ENCODE data around the gene HTR3B.
"Not testable (repeated sequence)": the region's sequence is repeated elsewhere in the genome, so short reads cannot be mapped to it uniquely, and the experiment has no call there.

HTR3B gene

DNA sequence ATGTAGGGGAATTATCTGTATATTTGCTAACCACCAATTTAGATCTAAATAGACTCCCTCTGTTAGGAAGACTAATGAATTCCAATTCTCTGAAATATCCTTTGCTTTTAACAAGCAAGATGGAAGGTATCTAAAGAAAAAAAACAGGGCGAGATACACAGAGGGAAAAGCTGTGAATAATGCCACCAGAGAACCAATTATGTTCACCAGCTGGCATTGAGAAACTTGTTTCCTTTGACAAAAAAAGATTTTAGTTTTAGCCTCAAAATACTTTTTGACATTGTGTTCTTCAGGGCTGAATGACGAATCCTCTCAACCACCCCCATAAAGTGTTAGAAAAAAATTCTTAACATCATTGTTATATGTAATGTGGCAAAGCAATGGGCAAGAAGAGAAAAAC, 19.0 kb downstream of the HTR3B start:
- H3K27me3 ChIP-seq (ENCODE audit: control insufficient read depth, insufficient read depth, low read length): peaks cover 24% of the 10 kb centered on the region
- H3K9ac ChIP-seq (ENCODE audit: low read depth, low read length): no peak overlapping the region
- H3K4me1 ChIP-seq (ENCODE audit: control insufficient read depth, insufficient read depth, low read length): no peaks in the 10 kb centered on the region
- no peaks in the 10 kb centered on the region for H3K9me3 ChIP-seq (replicated peaks; ENCODE audit: low read length)
- H3K4me3 ChIP-seq (ENCODE audit: low read length): no peak overlapping the region
- H3K4me2 ChIP-seq (ENCODE audit: low read length): no peak overlapping the region
- no peaks in the 10 kb centered on the region for H3K36me3 ChIP-seq (ENCODE audit: insufficient read depth, low read length)

DNA sequence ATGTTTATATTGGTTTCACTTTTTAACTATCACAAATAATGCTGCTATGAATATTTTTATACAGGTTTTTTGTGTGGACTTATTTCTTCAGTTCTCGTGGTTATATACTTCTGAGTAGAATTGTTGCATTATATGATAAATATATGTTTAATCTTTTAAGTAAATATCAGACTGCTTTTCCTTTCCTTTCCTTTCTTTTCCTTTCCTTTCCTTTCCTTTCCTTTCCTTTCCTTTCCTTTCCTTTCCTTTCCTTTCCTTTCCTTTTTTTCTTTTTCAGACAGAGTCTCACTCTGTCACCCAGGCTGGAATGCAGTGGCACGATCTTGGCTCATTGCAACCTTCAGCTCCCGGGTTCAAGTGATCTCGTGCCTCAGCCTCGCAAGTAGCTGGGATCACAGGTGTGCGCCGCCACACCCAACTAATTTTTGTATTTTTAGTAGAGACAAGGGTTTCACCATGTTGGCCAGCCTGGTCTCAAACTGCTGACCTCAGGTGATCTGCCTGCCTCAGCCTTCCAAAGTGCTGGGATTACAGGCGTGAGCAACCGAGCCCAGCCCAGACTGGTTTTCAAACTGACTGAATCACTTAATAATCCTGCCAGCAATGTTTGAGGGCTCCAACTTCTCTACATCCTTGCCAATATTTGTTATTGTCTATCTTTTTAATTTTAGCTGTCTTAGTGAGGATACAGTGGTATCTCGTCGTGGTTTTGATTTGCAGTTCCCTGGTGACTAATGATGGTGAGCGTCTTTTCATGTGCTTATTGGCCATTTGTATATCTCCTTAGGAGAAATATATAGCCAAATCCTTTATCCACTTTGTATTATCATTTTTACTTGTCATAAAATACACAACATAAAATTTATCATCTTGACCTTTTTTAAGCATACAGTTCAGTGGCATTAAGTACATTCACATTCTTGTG, 21.9 kb downstream of the HTR3B start:
- H3K9ac ChIP-seq (ENCODE audit: low read depth, low read length): no peak overlapping the region
- H3K4me1 ChIP-seq (ENCODE audit: control insufficient read depth, insufficient read depth, low read length): no peaks in the 10 kb centered on the region
- no peak overlapping the region for H3K4me3 ChIP-seq (ENCODE audit: low read length)
- H3K9me3 ChIP-seq (replicated peaks; ENCODE audit: low read length): no peaks in the 10 kb centered on the region
- peaks cover 37% of the 10 kb centered on the region for H3K27me3 ChIP-seq (ENCODE audit: control insufficient read depth, insufficient read depth, low read length)
- H3K36me3 ChIP-seq (ENCODE audit: insufficient read depth, low read length): no peaks in the 10 kb centered on the region
- peak overlapping the region; percentile 32 for H3K4me2 ChIP-seq (ENCODE audit: low read length)

DNA sequence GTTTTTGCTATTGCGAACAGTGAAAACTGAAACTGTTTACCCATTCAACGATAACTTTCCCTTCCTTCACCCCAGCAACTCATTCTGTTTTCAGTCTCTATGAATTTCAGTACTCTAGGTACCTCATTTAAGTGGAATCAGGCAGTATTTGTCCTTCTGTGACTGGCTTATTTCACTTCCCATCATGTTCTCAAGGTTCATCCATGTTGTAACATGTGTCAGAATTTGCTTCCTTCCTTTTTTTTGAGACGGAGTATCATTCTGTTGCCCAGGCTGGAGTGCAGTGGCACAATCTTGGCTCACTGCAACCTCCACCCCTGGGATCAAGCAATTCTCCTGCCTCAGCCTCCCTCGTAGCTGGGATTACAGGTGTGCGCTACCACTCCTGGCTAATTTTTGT, 23.7 kb downstream of the HTR3B start:
- Histone ChIP-seq H3K9ac (ENCODE audit: low read depth, low read length) (no peak overlapping the region), H3K4me2 (ENCODE audit: low read length) (no peak overlapping the region), H3K4me3 (ENCODE audit: low read length) (no peak overlapping the region), H3K9me3 (replicated peaks; ENCODE audit: low read length) (no peaks in the 10 kb centered on the region), H3K27me3 (ENCODE audit: control insufficient read depth, insufficient read depth, low read length) (peaks cover 39% of the 10 kb centered on the region), H3K4me1 (ENCODE audit: control insufficient read depth, insufficient read depth, low read length) (no peaks in the 10 kb centered on the region), H3K36me3 (ENCODE audit: insufficient read depth, low read length) (no peaks in the 10 kb centered on the region)

- peaks cover 63% of the 10 kb centered on the region for H3K27me3 ChIP-seq (ENCODE audit: control insufficient read depth, insufficient read depth, low read length)
- H3K9me3 ChIP-seq (replicated peaks; ENCODE audit: low read length): no peaks in the 10 kb centered on the region
- no peaks in the 10 kb centered on the region for H3K4me1 ChIP-seq (ENCODE audit: control insufficient read depth, insufficient read depth, low read length)
- no peak overlapping the region for H3K9ac ChIP-seq (ENCODE audit: low read depth, low read length)
- H3K36me3 ChIP-seq (ENCODE audit: insufficient read depth, low read length): no peaks in the 10 kb centered on the region
- H3K4me3 ChIP-seq (ENCODE audit: low read length): no peak overlapping the region
- no peak overlapping the region for H3K4me2 ChIP-seq (ENCODE audit: low read length)
These were observed 28.2 kb downstream of the HTR3B start for GRCh38 chr11:113932788-113933187.

GRCh38 chr11:113934193-113934592, 29.6 kb downstream of the HTR3B start:
- H3K4me1 ChIP-seq (ENCODE audit: control insufficient read depth, insufficient read depth, low read length); H3K36me3 ChIP-seq (ENCODE audit: insufficient read depth, low read length); H3K9ac ChIP-seq (ENCODE audit: low read depth, low read length); H3K9me3 ChIP-seq (replicated peaks; ENCODE audit: low read length); H3K4me2 ChIP-seq (ENCODE audit: low read length); H3K4me3 ChIP-seq (ENCODE audit: low read length): not testable (repeated sequence)
- H3K27me3 ChIP-seq (ENCODE audit: control insufficient read depth, insufficient read depth, low read length): peaks cover 66% of the 10 kb centered on the region

DNA sequence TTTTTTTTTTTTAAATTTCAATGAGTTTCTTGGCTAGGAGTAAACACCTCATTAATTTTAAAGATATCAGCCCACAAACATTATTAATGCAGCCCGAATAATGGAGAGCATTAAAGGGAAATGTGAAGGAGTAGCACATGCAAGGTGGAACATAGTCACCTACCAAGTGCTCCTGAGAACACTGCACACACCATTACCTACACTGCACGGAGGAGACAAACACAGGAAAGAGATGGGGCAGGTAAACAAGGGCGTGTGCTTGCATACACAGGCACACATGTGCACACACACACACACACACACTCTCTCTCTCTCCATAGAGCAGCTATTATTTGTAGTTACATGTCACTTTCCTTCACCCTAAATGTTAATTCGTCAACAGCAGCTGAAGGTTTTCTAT, 30.2 kb downstream of the HTR3B start:
- no peaks in the 10 kb centered on the region for H3K4me1 ChIP-seq (ENCODE audit: control insufficient read depth, insufficient read depth, low read length)
- no peak overlapping the region for H3K4me3 ChIP-seq (ENCODE audit: low read length)
- H3K36me3 ChIP-seq (ENCODE audit: insufficient read depth, low read length): no peaks in the 10 kb centered on the region
- H3K4me2 ChIP-seq (ENCODE audit: low read length): no peak overlapping the region
- no peaks in the 10 kb centered on the region for H3K9me3 ChIP-seq (replicated peaks; ENCODE audit: low read length)
- H3K9ac ChIP-seq (ENCODE audit: low read depth, low read length): no peak overlapping the region
- H3K27me3 ChIP-seq (ENCODE audit: control insufficient read depth, insufficient read depth, low read length): peaks cover 69% of the 10 kb centered on the region

GRCh38 chr11:113935858-113936257, 31.3 kb downstream of the HTR3B start:
- H3K4me3 ChIP-seq (ENCODE audit: low read length): no peak overlapping the region
- no peaks in the 10 kb centered on the region for H3K4me1 ChIP-seq (ENCODE audit: control insufficient read depth, insufficient read depth, low read length)
- H3K27me3 ChIP-seq (ENCODE audit: control insufficient read depth, insufficient read depth, low read length): peaks cover 77% of the 10 kb centered on the region
- H3K4me2 ChIP-seq (ENCODE audit: low read length): no peak overlapping the region
- H3K9me3 ChIP-seq (replicated peaks; ENCODE audit: low read length): no peaks in the 10 kb centered on the region
- no peaks in the 10 kb centered on the region for H3K36me3 ChIP-seq (ENCODE audit: insufficient read depth, low read length)
- H3K9ac ChIP-seq (ENCODE audit: low read depth, low read length): no peak overlapping the region

- Histone ChIP-seq H3K4me1 (ENCODE audit: control insufficient read depth, insufficient read depth, low read length) (no peaks in the 10 kb centered on the region), H3K4me2 (ENCODE audit: low read length) (no peak overlapping the region), H3K36me3 (ENCODE audit: insufficient read depth, low read length) (no peaks in the 10 kb centered on the region), H3K4me3 (ENCODE audit: low read length) (no peak overlapping the region), H3K9me3 (replicated peaks; ENCODE audit: low read length) (no peaks in the 10 kb centered on the region), H3K9ac (ENCODE audit: low read depth, low read length) (no peak overlapping the region), H3K27me3 (ENCODE audit: control insufficient read depth, insufficient read depth, low read length) (peaks cover 72% of the 10 kb centered on the region)
These were observed 33.3 kb downstream of the HTR3B start for GRCh38 chr11:113937918-113938317.

GRCh38 chr11:113942256-113942655, 37.7 kb downstream of the HTR3B start:
- H3K9ac ChIP-seq (ENCODE audit: low read depth, low read length): no peak overlapping the region
- H3K4me1 ChIP-seq (ENCODE audit: control insufficient read depth, insufficient read depth, low read length): no peaks in the 10 kb centered on the region
- H3K27me3 ChIP-seq (ENCODE audit: control insufficient read depth, insufficient read depth, low read length): peaks cover 54% of the 10 kb centered on the region
- H3K36me3 ChIP-seq (ENCODE audit: insufficient read depth, low read length): no peaks in the 10 kb centered on the region
- no peaks in the 10 kb centered on the region for H3K9me3 ChIP-seq (replicated peaks; ENCODE audit: low read length)
- no peak overlapping the region for H3K4me3 ChIP-seq (ENCODE audit: low read length)
- no peak overlapping the region for H3K4me2 ChIP-seq (ENCODE audit: low read length)

DNA sequence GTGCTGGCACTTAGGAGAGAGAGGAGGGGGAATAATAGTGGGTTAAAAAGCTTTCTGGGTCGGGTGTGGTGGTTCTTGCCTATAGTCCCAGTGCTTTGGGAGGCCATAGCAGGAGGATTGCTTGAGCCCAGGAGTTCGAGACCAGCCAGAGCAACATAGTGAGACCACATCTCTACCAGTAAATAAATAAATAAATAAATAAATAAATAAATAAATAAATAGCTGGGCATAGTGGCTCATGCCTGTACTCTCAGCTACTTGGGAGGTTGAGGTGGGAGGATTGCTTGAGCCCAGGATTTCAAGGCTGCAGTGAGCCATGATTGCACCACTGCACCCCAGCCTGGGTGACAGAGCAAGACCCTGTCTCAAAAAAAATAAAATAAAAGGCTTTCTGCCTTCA, 41.6 kb downstream of the HTR3B start:
- H3K4me1 ChIP-seq (ENCODE audit: control insufficient read depth, insufficient read depth, low read length); H3K9ac ChIP-seq (ENCODE audit: low read depth, low read length): not testable (repeated sequence)

GRCh38 chr11:113947994-113948393, 43.4 kb downstream of the HTR3B start:
- H3K4me2 ChIP-seq (ENCODE audit: low read length): no peak overlapping the region

More for the DNA sequence above, 41.6 kb downstream of the HTR3B start:
- not testable (repeated sequence) for H3K4me3 ChIP-seq (ENCODE audit: low read length); H3K9me3 ChIP-seq (replicated peaks; ENCODE audit: low read length); H3K36me3 ChIP-seq (ENCODE audit: insufficient read depth, low read length); H3K4me2 ChIP-seq (ENCODE audit: low read length)
- H3K27me3 ChIP-seq (ENCODE audit: control insufficient read depth, insufficient read depth, low read length): peaks cover 39% of the 10 kb centered on the region

DNA sequence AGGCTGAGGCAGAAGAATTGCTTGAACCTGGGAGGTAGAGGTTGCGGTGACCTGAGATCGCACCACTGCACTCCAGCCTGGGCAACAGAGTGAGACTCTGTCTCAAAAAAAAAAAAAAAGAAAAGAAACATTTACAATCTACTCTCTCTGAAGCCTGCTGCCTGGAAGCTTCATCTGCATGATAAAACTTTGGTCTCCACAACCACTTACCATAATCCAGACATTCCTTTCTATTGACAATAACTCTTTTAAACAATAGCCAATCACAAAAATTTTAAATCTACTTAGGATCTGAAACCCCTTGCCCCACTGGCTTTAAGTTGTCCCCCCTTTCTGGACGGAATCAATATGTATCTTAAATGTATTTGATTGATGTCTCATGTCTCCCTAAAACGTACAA, 45.3 kb downstream of the HTR3B start:
- Histone ChIP-seq H3K36me3 (ENCODE audit: insufficient read depth, low read length) (no peaks in the 10 kb centered on the region), H3K9me3 (replicated peaks; ENCODE audit: low read length) (no peaks in the 10 kb centered on the region), H3K4me3 (ENCODE audit: low read length) (no peak overlapping the region), H3K27me3 (ENCODE audit: control insufficient read depth, insufficient read depth, low read length) (peaks cover 56% of the 10 kb centered on the region), H3K4me2 (ENCODE audit: low read length) (no peak overlapping the region), H3K4me1 (ENCODE audit: control insufficient read depth, insufficient read depth, low read length) (no peaks in the 10 kb centered on the region), H3K9ac (ENCODE audit: low read depth, low read length) (no peak overlapping the region)

More at GRCh38 chr11:113947994-113948393, 43.4 kb downstream of the HTR3B start:
- Histone ChIP-seq H3K9ac (ENCODE audit: low read depth, low read length) (no peak overlapping the region), H3K4me3 (ENCODE audit: low read length) (no peak overlapping the region), H3K9me3 (replicated peaks; ENCODE audit: low read length) (no peaks in the 10 kb centered on the region), H3K27me3 (ENCODE audit: control insufficient read depth, insufficient read depth, low read length) (peaks cover 49% of the 10 kb centered on the region), H3K36me3 (ENCODE audit: insufficient read depth, low read length) (no peaks in the 10 kb centered on the region), H3K4me1 (ENCODE audit: control insufficient read depth, insufficient read depth, low read length) (no peaks in the 10 kb centered on the region)

Data from skeletal muscle satellite cell (primary cell).